Measurements from ENCODE around the gene SDF4. TPM values are rescaled to one million over a fixed set of nuclear protein-coding genes. Genes with fewer than 3 reads are reported as not detected.

SDF4 gene
- total and polyA plus RNA-seq, 2 of the 4 experiments (the other 2 are of a cell fraction): 57.0 to 250 TPM

DNA sequence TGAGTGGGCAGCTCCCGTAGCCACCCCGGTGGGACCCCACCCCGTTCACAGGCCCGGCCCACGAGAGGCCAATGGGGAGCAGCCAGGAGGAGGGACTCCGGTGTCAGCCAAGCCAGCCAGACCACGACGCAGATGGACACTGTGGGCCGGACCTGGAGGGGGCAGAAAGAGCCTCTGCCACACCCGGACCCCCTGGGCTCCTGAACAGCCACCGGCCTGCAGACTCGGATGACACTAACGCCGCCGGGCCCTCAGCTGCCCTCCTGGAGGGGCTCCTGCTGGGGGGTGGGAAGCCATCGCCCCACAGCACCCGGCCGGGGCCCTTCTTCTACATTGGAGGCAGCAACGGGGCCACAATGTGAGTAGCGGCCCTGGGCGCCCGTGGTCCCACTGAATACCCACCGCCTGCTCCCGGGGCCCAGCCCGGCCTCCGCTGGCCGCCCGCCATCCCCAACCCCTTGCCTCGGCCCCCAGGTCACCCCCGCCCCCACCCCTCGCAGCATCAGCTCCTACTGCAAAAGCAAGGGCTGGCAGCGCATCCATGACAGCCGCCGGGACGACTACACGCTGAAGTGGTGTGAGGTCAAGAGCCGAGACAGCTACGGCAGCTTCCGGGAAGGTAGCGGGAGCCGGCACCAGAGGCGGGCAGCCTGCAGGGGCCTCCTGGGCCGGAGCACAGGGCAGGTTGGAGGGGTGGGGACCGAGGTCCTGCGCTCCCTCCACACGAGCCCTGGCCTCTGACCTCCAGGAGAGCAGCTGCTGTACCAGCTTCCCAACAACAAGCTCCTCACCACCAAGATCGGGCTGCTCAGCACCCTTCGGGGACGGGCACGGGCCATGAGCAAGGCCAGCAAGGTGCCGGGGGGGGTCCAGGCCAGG, 51.6 kb downstream of the SDF4 start:
- Histone ChIP-seq H4K20me1 (ENCODE audit: insufficient read depth, low read length) (no peaks in the 10 kb centered on the region), H2BK20ac (ENCODE audit: low read depth, low read length) (no peak overlapping the region), H3K4me2 (ENCODE audit: low read depth, low read length) (no peak overlapping the region), H3K23ac (ENCODE audit: low read depth, low read length) (no peak overlapping the region), H3K9me3 (ENCODE audit: control insufficient read depth, insufficient read depth, low read length) (peaks cover 5% of the 10 kb centered on the region), H3K14ac (replicated peaks; ENCODE audit: low read depth, low read length) (no peak overlapping the region), H3K36me3 (ENCODE audit: control insufficient read depth, insufficient read depth, low read length) (no peaks in the 10 kb centered on the region), H2BK15ac (ENCODE audit: low read depth, low read length) (no peak overlapping the region), H3K4me3 (ENCODE audit: insufficient read depth, low read depth, low read length) (no peak overlapping the region), H3K79me1 (ENCODE audit: low read depth in 1 of 2, low read length in 2 of 2) (no peaks in the 10 kb centered on the region), H2AK9ac (replicated peaks; ENCODE audit: low read depth, low read length, poor library complexity) (no peak overlapping the region), H3K9me1 (ENCODE audit: insufficient read depth, low read length) (no peaks in the 10 kb centered on the region), H3K27ac (ENCODE audit: insufficient read depth, low read length) (no peak overlapping the region), H4K8ac (ENCODE audit: low read depth in 2 of 2, low read length in 2 of 2) (no peak overlapping the region), H2AK5ac (ENCODE audit: low read depth, low read length) (no peak overlapping the region), H3K4ac (ENCODE audit: low read depth, low read length) (no peak overlapping the region), H2BK120ac (ENCODE audit: low read depth, low read length) (no peak overlapping the region), H4K5ac (ENCODE audit: low read depth, low read length) (no peak overlapping the region), H2AFZ (replicated peaks; ENCODE audit: low read length, poor library complexity) (no peak overlapping the region), H3K4me1 (ENCODE audit: control insufficient read depth, insufficient read depth, low read length) (no peaks in the 10 kb centered on the region), H4K91ac (ENCODE audit: insufficient read depth, low read depth, low read length) (no peak overlapping the region), H2BK5ac (ENCODE audit: low read depth, low read length, poor library complexity, severe bottlenecking) (no peak overlapping the region), H3K56ac (ENCODE audit: extremely low read depth, insufficient read depth, low read length) (no peak overlapping the region), H3K9ac (ENCODE audit: low read depth, low read length) (no peak overlapping the region), H3K18ac (ENCODE audit: low read depth, low read length) (no peak overlapping the region), H3K27me3 (ENCODE audit: control insufficient read depth, insufficient read depth, low read length) (peaks cover 25% of the 10 kb centered on the region)
- dilution Hi-C loops (cut with HindIII; ENCODE audit: low sequenced_read_pairs, unreplicated experiment) (no loop called here), intact Hi-C loops (cut with micrococcal nuclease) (no loop called here), in situ Hi-C loops (cut with MboI; ENCODE audit: low sequenced_read_pairs) (no loop called here)
- no peak for ATAC-seq (ENCODE audit: low read depth)
- no peak for DNase-seq
- WGBS, 2 experiments (ENCODE audit: extremely low coverage in 2 of 2, insufficient read length in 1 of 2): 71% methylated on average over 13 of the region's 51 CpGs; no CpG with 5 or more reads in 1 of the 2 experiments
- POLR2A ChIA-PET (ENCODE audit: unreplicated experiment): interaction anchor here (0.6 kb wide), 1 partner anchor 42 kb away, joined by 11 read pairs; no protein-coding TSS in a partner anchor
- TF ChIP-seq MAFK (IDR thresholded peaks at IDR 0.05; ENCODE audit: low read depth, low read length): no peak
- no peak for TF ChIP-seq MXI1 (IDR thresholded peaks at IDR 0.05; ENCODE audit: borderline replicate concordance, low read depth, low read length)
- no peak for TF ChIP-seq CEBPB (IDR thresholded peaks at IDR 0.05; ENCODE audit: low read depth, low read length)
- no peak for TF ChIP-seq RCOR1 (IDR thresholded peaks at IDR 0.05; ENCODE audit: insufficient replicate concordance, low read length)
- TF ChIP-seq RAD21 (IDR thresholded peaks at IDR 0.05; ENCODE audit: low read length): no peak
- no peak for TF ChIP-seq POLR2A (IDR thresholded peaks at IDR 0.05; ENCODE audit: low read depth, low read length)
- no peak for TF ChIP-seq FOS (IDR thresholded peaks at IDR 0.05; ENCODE audit: low read depth, low read length)
- TF ChIP-seq RFX5 (IDR thresholded peaks at IDR 0.05; ENCODE audit: low read depth, low read length): no peak
- no peak for TF ChIP-seq BHLHE40 (IDR thresholded peaks at IDR 0.05; ENCODE audit: low read depth, low read length)
- no peak for TF ChIP-seq CHD1 (IDR thresholded peaks at IDR 0.05; ENCODE audit: low read depth, low read length)
- no peak for TF ChIP-seq MAZ (IDR thresholded peaks at IDR 0.05; ENCODE audit: borderline replicate concordance, low read depth, low read length)
- TF ChIP-seq, protein P1, sequence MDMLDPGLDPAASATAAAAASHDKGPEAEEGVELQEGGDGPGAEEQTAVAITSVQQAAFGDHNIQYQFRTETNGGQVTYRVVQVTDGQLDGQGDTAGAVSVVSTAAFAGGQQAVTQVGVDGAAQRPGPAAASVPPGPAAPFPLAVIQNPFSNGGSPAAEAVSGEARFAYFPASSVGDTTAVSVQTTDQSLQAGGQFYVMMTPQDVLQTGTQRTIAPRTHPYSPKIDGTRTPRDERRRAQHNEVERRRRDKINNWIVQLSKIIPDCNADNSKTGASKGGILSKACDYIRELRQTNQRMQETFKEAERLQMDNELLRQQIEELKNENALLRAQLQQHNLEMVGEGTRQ (IDR thresholded peaks at IDR 0.05; ENCODE audit: low read depth, low read length): no peak
- TF ChIP-seq SMC3 (IDR thresholded peaks at IDR 0.05; ENCODE audit: low read depth, low read length): no peak
- BruUV-seq (replicated peaks): no TSS peak
- CTCF ChIA-PET: no interaction called here

All from IMR-90 (cell line).